GM18499 (cell line): ENCODE data around the gene GRIN2A.

Source experiments
- ATAC-seq: cut with Tn5 transposase; IDR thresholded peaks from one replicate; pipeline ENCODE4 v1.9.1; 2021; ENCODE audit warnings: moderate number of reproducible peaks; ENCODE audit not compliant: insufficient read depth, unreplicated experiment

GRIN2A gene

DNA sequence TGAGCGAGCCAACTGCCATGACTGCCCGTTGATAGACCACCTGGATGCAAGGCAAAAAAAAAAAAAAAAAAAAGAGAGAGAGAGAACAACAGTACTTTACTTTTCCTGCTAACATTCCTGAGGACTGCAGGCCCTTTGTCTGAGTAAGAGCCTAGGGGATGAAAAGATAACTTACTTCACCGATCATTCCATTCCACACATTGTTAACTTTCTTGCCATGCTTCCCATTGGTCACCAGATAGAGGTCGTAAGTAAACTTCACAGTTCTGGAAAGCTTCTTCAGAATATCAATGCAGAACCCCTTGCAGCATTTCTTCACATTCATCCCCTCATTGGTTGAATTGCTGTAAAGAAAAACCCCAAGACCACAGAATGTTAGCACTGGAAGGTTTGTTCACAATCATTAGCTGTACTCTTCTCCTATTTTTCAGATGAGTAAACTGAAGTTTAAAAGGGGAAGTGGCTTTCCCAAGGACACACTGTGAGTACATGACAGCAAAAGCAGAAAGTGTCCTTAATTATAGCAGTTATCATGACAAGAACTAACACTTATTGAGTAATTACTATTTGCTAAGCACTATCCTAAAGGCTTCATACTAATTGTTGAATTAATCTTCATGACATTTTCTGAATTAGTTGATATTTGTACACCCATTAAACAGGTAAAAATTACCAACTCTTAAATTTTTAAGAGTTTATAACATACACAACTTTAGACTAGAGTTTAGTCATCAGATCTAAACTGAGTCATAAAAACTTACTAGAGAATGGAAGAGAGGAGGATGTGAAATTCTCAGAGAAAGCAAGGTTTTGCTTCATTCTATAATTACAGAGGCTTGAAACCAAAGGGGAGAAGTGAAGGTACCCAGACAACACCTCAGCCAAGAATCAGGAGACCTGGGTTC lies 341.2 kb downstream of the GRIN2A start:
- peak; percentile 72 for ATAC-seq

DNA sequence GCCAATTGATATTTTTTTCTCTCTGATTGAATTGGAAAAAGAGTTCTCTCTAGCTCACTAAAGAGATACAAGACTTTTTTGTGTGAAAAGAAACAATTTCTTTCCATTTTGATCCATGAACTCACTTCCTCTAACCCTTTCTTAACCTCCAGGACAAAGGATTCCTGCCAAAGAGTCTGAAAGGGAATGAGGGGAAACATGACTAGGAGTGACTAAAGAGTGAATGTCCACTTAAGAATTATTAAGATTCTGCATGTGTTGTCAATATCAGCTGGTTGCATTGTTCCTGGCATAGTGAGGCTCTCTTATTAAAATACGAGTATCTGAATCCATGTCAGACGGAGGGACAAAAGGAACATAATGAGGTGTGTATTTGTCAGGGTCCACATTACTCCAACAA lies 344.7 kb downstream of the GRIN2A start:
- no peak for ATAC-seq

DNA sequence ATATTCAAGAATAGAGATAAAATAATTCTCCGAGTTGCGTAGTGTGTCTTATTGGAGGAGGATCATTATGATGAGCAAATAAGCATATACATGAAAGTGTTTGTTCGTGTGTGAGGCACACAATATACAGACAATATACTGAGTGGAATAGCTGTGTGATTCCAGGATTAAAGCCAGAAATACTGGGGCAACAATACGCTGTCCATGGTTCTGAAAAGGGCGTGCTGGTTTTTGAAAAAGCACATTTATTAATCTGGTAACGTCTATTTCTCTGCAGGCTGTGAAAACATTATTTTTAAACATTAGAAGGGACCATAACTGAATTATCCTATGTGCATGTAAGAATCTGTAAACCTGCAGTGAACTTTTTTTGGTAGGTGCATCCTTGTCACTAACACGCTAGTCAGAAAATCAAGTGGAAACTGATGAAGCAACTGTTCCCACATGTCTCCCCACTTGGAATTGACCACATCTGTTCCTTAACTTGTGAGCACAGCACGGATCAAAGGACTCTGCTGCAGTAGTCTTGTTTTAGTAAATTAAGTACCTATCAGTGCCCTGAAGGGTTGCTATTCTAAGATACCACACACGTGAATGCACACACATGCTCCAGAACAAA lies 346.0 kb downstream of the GRIN2A start:
- no peak for ATAC-seq

- no peak for ATAC-seq
Observed at GRCh38 chr16:9827062-9827752, 355.0 kb downstream of the GRIN2A start.

DNA sequence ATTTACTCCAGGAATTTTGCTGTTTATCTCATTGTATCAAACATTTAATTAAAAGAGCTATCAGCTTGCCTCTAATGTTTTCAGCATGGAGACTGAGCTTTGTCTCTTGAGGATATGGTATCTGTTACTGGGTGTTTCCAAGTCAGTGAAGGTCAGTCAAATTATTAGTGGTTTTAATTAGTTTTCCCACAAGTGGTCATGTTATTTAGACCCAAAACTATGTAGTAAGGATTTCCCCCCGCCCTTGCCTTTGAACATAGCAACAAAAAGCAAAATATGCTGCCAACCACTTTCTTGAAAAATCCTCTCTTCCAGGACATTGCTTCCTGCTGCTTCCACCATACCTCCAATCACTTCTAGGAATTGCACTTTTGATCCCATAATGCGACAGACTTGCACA lies 355.6 kb downstream of the GRIN2A start:
- no peak for ATAC-seq

DNA sequence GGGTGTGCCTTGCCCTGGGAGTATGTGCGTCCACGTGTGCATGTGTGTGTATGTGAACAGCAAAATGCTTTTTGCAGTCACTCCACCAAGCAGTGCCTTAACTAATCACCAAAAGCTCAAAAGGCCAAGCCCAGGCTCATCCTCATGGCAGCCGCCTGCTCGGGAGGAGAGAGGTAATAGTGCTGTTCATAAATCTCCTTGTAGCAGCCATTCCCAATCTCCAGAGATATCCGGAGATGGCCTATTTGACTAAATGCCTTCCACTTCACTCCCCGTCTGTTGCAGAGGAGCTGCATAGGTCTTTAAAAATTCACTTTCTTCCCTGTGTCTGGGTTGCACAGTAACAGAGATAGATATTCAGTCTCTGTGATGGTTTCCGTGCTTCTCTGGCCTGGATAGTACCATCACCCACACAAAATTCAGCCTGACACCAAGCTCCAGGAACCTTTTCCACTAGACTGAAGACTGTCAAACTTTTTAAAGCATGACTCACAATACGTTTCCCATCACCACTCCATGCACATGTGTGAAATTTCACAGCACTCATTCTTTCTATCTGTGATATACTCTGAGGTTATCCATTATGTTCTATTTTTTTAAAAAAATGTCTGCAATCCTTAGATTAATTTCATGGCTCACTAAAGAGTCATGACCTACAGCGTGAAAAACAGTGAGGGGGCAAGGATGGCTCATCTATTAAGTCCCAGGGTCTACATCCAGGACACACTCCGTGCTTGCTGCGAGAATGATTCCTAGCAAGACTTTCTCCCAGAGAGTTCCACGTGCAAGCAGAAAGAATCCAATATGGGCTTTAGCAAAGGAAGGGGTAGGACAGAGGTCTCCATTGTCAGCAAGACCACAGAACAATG lies 357.8 kb downstream of the GRIN2A start:
- no peak for ATAC-seq

- no peak for ATAC-seq
Observed at GRCh38 chr16:9823510-9823909, 358.7 kb downstream of the GRIN2A start.

DNA sequence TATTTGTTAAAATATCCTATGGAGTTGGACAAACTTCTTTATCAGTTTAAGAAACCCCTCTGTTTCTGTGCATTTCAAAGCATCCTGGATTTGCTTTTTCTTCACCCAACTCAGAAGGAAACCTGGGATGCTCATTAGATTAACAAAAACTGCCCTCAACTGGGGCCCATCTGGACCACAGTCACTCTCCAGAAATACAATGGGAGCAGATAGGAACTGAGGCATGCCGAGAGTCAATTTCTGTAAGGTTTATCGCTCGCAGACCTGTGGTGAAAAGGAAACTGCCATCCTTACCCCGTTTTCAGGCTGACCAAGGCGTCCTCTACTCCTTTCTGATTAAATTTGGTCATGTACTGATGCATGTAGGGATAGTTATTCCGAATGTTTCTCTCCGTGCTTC lies 360.3 kb downstream of the GRIN2A start:
- ATAC-seq, result no peak

GRCh38 chr16:9821331-9821730 lies 360.9 kb downstream of the GRIN2A start:
- ATAC-seq, result no peak

DNA sequence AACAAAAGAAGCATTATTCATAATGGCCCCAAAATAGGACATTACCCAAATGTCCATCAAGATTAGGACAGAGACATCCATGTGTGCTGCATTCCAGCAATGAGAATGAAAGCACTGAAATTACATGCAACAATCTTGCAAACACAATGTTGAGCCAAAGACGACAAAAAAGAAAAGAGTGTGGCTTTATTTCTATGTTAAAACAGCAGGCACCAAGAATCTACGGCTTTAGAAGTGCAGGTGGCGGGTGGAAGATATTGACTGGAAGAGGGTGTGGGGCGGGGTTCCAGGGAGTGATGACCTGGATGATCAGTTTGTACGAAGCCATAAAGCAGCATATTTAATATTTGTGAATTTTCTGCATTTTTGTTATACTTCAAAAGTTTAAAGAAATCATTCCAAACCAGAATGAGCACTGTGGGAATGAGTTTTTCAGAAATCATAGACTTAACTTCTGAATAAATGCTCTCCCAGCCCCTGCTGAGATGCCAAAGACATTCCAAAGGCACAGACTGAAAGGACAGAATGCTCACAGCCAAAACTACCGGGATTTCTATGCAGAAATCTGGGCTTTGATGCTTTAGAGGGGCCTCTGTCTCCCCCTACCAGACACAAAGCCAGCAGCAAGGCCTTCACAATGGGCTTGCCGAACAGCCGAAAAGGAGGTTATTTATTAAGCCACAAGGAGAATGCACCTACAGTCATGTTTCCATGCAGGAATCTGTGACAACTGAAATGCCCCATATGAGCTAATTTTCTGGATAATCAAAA lies 361.6 kb downstream of the GRIN2A start:
- ATAC-seq, result no peak

- ATAC-seq, result no peak
Observed at GRCh38 chr16:9818702-9819101, 363.5 kb downstream of the GRIN2A start.

DNA sequence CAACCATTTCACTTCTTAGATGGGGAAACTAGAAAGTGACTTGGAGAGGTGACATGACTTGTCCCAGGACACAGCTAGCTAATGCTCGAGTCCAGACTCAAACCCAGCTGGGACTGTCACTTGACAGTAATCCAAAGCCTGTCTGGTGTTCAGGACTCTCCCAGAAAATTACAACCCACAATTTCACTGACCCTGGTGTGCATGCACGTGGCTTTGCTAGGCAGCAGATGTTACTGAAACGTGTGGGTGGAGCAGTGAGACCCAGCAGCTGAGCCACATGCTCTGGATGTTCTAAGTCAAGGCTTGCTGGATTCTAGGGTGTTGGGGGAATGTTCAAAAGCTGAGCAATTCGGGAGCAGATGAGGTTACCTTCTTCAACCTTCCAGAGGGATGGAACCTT lies 364.6 kb downstream of the GRIN2A start:
- no peak for ATAC-seq

DNA sequence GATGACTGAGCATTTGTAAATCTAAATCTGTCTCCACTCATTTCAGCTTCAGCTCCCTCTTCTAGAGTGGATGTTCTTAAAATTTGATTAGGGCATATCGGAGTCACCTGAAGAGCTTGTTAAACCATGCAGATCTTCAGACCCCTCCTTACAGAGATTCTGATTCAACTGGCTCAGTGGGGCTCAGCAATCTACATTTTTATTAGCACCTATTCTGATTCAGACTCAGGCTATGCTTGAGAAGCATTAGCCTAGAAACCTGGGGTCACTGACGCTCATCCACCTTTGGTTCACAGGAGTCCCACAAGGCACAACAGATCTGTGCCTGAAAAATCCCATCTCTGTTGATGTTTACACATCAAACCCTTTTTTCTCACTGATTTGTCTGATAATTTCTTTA lies 365.6 kb downstream of the GRIN2A start:
- ATAC-seq, result no peak

- ATAC-seq, result no peak
Observed at GRCh38 chr16:9813665-9814064, 368.6 kb downstream of the GRIN2A start.

GRCh38 chr16:9808210-9808609 lies 374.0 kb downstream of the GRIN2A start:
- no peak for ATAC-seq

DNA sequence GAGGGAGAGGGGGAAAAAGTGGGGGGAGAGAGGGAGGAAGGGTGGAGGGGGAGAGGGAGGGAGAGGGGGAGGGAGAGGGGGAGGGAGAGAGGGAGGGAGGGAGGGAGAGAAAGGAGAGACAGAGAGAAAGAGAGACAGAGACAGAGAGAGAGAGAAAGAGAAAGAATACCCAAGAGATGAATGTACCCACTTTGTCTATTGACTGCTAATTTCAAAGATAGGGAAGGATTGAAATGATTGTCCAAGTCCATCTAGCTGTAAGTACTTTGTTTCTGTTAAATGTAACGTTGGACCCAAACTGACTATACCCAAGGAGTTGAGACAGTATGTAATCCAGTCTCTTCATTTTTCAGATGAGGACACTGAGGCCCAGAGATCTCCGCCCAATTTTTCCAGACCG lies 374.9 kb downstream of the GRIN2A start:
- ATAC-seq, result no peak

- ATAC-seq, result no peak
Observed at GRCh38 chr16:9805109-9805508, 377.1 kb downstream of the GRIN2A start.

DNA sequence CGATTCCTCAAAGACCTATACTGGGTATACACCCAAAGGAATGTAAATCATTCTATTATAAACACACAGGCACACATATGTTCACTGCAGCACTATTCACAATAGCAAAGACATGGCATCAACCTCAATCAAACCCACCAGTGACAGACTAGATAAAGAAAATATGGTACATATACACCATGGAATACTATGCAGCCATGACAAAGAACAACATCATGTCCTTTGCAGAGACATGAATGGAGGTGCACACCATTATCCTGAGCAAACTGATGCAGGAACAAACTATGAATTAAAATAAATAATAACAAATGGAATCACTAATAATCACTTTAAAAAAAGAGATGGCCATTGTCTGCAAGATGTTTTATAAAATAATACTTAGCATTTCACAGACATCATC lies 380.1 kb downstream of the GRIN2A start:
- ATAC-seq, result no peak

DNA sequence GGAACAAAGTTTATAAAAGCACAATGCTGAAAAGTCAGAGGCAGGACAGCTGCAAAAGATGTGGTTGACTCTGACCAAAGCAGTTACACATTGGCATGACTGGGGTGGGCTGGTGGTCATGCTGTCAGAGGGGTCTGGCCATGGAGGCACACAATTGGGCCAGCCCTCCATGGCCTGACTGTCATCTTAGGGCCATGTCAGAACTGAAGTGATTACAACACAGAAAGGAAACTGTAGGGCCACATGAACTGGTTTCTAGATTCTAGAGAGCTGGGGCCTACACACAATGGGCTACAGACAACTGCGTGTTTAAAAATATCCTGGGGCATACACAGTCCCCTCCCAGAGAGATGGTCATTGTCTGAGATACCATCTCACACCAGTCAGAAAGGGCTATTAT lies 380.6 kb downstream of the GRIN2A start:
- no peak for ATAC-seq
